Head of caudate nucleus (tissue), 42 donors: Measurements from ENCODE around the gene RAMP3.

Experiments
- DNase-seq, 42 donors: peaks; one replicate each; pipeline versions ENCODE4 v3.0.0 to v3.0.0-alpha.2; 2020 to 2021; ENCODE audit warnings: mixed read lengths in 7 of 42
- intact Hi-C: fragments of 100-400 bp; cut with DNase I; formaldehyde crosslinking; loops from one replicate; pipeline ENCODE4 v1.15.0; 2022

The RAMP3 gene

GRCh38 chr7:45129181-45129800 is 28.3 kb upstream of the RAMP3 start:
- intact Hi-C loops = no loop called here
- DNase-seq = no peak

- no peak for DNase-seq
- intact Hi-C loops = no loop called here
Observed at GRCh38 chr7:45129906-45130305, 27.7 kb upstream of the RAMP3 start.

GRCh38 chr7:45130910-45131309 is 26.7 kb upstream of the RAMP3 start:
- intact Hi-C loops = no loop called here
- DNase-seq = no peak

- intact Hi-C loops = no loop called here
- DNase-seq = no peak
Observed at GRCh38 chr7:45131891-45132290, 25.7 kb upstream of the RAMP3 start.

DNA sequence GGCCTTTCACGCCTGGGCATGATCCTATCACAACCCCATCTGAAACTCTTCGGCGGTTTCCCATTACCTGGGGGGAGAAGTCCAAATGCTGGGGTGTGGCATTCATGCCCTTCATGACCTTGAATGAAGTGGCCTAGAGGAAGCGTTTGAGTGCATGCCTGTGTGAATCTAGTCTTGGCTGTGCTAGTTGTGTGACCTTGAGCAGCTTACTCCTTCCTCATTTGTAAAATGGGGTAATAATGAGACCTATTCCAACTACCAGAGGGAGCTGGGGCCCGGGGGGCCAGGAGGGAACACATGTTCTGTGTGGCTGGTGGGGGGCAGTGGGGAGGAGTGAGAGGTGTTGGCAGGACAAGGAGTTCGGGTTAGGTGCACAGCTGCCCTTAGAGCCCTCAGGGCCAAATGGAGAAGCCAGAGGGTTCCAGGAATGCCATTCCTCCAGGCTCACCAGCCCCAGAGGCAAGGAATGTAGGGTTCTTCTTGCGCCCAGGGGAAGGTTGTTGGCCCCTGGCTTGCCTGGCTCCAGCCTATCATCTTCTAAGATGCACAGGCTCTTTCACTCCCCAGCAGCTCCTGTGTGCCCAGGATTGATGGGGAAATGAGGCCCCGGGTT is 24.8 kb upstream of the RAMP3 start:
- no peak for DNase-seq

GRCh38 chr7:45133352-45133751 is 24.2 kb upstream of the RAMP3 start:
- intact Hi-C loops = no loop called here
- no peak for DNase-seq

More for the DNA sequence above, 24.8 kb upstream of the RAMP3 start:
- intact Hi-C loops = no loop called here

- intact Hi-C loops = no loop called here
- DNase-seq = no peak
Observed at GRCh38 chr7:45133877-45134276, 23.7 kb upstream of the RAMP3 start.

DNA sequence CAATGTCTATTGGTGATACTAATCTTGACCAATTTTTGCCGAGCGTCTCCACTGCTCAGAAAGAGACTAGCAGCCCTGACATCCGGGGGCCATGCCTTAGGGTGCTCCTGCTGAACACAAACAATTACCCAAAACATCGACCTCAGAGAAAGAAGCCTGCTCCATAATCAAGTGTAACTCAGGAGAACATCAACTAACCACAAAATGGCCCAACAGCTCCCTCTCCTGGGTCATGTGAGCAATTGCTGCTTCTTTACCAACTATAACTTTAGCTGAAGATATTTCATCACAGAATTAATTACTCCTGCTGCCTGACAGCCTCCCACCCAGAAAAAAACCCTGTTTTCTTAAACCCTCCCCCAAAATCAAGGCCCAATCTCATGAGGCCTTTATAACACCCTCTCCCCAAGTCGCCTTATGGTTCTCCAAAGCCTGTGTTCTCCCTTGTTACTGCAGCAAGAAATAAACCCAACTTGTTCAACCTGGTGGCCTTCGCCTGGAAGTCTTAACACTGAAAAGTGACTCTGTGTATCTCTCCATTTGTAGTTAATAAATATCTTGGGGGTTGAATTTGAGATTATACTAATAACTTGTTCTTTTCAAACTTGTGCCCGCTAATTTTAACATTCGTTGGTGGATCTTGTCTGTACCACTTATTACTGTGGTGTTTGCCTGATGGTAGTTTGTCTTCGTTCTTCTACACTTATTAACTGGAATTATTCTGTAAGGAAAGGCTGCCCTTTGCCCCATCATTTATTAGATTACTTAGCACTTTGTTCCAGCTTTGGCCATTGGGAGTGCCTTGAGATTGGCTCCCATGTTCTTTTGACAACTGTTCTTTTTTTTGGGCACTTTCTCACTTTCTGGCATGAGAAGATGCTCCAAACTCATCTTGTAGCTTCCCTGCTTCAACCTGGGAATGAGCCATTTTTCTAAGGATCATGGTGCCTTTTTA is 21.2 kb upstream of the RAMP3 start:
- intact Hi-C loops = no loop called here

DNA sequence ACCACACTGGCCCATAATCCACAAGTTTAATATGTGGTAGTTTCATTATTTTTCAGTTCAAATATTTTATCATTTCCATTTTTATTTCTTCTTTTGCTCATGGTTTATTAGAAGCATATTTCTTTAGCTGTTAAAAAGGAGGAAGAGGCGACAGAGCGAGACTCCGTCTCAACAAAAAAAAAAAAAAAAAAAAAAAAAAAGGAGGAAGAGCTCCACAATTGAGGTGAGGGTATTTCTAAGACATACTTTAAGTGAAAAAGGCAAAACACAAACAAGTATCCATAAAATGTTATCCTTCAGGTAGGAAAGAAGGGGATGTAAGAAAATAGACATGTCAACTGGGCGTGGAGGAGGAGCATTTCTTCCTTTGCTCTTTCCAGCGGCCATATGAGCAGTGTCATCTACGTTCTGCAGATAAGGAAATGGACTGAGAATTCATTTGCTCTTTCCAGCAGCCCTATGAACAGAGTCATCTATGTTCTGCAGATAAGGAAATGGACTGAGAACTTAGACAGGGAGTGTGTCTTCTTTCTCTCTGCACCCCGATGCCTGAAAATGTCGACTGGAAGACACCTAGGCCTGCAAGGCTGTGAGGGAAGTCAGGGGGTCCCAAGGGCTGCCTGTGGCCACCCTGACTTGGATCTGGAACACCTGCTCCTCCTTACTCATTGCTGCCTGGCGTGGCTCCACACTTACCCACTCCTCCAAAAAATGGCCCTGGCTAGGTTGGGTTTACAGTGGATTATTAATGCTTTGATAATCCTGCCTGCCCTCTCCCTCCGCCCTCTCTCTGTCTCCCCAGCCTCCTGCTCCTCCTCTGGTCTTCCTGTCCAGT is 18.9 kb upstream of the RAMP3 start:
- intact Hi-C loops = no loop called here
- no peak for DNase-seq

More for the DNA sequence above, 21.2 kb upstream of the RAMP3 start:
- DNase-seq = peak in 40 of 42 donors; percentile 30 to 89 (median 74)

- intact Hi-C loops = no loop called here
- no peak for DNase-seq
Observed at GRCh38 chr7:45140827-45141226, 16.8 kb upstream of the RAMP3 start.

DNA sequence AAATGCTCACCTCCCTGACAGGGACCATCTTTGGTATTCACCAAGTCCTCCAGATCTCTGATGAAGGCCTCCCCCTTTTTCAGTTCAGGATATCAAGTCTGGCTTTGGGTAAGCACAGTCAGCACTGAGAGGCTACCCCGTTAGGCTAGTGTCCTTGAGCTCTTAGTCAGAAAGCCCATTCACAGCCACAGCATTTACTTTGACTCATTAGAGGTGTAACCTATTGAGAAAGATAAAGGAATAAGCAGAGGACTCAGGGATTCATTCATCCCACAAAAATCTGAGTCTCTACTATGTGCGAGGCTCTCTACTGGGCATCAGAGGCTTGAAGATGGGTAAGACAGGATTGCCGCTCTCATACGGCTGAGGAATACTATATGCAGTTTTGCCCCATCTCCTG is 14.0 kb upstream of the RAMP3 start:
- intact Hi-C loops = no loop called here
- no peak for DNase-seq

DNA sequence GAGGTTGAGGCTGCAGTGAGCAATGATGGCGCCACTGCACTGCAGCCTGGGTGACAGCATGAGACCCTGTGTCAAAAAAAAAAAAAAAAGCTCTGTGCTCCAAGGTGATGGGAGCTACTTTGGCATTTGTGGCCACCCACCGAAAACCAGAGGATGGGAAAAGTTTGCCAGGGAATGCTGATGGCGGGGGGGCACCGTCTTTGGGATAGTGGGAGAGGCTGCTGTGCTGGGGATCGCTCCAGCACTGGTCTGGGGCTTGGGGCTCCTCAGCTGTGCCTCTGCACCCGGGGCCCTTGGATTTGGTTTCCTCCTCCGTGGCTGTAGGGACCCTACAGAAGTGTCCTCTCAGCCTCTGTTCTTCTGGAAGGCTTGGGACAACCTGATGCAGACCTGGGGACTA is 11.7 kb upstream of the RAMP3 start:
- DNase-seq = no peak
- intact Hi-C loops = no loop called here

DNA sequence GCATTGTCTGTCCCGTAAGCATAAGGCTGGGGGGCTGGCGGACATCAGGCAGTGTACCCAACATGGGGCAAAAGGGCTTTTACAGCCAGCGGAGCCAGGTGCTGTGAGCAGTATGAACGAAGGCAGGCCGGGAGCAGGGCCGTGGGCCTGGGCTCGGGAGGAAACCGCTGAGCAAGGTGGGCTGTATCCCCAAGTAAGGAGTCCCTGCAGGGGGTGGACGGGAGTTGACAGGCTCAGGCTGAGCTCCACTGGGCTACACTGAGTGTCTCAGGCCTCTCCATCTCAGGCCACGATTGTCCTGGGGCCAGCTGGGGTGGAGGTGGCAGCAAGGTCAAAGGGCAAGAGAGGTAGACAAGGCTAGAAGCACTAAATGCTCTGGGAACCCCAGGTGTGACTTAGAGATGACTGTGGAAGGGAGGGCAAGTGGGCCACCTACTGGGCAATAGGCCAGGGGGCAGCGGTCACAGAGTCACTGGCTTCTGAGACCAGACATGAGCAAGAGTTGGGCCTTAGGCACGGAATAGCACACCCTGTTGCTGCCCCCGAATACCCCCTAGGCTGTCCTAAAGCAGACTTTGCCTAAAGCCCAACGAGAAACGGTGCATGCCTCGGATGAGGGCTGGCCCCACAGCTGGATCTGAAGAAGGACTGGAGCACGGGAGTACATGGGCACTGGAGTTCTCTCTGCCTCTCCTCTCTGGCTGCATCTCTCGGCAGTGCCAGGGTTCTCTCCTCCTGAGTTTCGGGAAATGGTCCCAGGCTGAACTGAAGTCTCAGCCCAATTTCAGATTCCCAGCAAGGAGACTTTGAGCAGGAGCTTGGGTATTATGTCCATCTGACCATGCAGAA is 10.8 kb upstream of the RAMP3 start:
- intact Hi-C loops = no loop called here
- DNase-seq = no peak

- intact Hi-C loops = no loop called here
- DNase-seq = no peak
Observed at GRCh38 chr7:45147858-45148652, 9.5 kb upstream of the RAMP3 start.

DNA sequence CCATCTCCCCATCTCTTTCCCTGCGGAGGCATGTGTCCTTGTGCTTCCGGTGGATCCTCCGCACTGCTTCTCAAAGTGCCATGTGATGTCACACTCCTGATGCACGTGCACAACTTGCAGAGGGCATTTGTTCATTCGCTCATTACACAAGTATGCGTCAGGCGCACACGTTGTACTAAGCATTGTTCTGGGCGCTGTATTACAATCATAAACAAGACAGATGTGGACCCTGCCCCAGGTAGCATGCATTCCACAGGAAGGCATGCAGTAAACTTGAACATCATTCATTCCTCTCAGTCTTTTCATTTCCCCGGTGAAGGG is 9.0 kb upstream of the RAMP3 start:
- intact Hi-C loops = no loop called here
- DNase-seq = no peak

DNA sequence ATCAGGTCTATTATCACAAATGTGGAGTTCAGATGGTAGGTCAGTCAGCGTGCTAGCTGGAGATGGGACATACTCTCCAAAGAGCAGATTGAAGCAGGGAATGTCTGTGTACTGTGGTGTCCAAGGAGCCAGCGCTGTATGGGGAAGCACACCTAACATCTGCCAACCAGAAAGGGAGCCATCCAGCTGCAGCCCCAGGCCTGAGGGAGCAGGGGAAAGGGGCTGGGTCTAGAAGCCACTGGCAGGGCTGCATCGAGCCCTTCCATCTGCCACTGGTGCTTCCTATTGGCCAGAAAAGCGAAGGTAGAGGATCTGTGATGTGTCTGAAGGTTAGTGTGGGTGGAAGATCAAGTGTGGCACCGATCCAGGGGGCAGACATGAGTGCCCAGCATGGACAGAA is 8.0 kb upstream of the RAMP3 start:
- intact Hi-C loops = no loop called here
- DNase-seq = no peak

- intact Hi-C loops = no loop called here
- DNase-seq = no peak
Observed at GRCh38 chr7:45150199-45150598, 7.4 kb upstream of the RAMP3 start.
